ENCODE measurements around the gene GAL.

The GAL gene

DNA sequence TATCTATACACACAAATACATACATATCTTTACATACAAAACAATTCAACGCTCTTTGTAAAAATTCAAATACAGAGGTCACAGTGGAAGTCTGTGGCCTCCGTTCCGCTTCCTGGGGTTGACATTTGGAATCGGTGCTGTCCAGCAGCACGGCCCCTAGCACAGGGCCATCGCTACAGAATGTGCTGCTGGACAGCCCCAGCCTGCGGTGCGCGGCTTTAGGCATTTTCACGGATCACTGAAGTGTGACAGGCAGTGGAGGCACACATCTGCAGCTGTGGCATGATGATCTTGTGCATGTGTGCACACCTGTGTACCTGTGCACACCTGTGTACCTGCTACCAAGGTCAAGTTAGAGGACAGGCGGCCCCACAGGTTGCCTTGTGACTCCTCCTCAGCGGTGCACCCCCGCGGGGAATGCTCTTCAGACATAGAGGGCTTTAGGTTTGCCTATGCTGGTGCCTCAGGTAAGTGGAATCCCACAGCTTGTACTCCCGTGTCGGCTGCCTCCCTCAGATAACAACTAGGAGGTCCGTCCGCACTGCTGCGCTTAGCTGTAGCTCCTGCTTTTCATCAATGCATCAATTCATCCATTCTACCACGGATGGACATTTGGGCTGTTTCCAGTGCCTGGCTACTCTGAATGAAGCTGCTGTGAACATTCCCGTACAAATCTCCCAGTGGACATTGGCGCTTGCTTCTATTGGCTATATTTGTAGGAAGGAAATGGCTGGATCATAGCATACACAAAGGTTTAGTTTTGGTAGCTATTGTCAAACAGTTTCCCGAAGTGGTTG is 29.9 kb downstream of the GAL start:
- no peak for DNase-seq

DNA sequence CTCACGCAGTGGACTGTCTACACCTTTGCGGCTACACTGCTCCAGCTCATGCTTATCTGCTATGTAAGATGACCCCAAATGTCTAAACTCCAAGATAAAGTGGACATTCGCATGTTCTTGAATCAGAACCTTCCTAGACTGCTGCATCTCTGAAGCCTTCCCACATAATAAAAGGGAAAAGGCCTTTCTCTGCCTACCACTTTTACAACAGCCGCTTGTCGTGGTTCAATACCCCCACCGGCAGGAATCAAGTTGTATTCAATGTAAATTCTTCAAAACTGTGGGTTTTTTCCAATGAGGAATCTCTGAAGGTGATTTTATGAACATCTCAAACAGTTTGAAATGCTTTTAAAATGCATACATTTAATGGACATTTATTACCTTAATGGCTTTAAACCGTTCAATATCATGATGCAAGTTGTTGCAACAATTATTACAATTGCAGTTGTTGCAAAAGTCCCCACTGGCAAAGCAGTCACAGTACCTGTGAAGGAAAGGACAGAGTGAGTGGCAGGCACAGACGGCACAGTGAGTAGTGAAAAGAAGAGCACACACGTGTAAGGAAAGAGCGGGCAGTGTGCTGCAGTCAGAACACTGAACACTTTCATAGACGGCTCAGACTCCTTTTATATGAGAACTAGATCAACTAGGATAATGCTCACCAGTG is 31.2 kb downstream of the GAL start:
- DNase-seq = no peak

DNA sequence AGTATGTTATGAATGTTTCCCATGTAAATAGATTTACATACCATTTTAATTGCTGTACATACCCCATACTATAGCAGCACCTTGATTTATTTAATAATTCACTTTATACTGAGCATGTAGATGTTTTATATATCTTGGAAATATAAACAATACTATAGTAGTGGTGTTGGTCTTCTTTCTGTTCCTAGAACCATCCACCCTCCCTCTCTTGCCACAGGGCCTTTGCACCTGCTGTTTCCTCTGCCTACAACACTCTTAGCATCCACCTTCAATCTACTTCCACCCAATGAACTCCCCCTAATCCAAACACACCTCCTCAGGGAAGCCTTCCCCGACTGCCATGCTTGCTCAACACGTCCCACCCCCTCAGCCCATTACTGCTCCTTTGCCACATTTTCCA is 36.7 kb downstream of the GAL start:
- no peak for DNase-seq

DNA sequence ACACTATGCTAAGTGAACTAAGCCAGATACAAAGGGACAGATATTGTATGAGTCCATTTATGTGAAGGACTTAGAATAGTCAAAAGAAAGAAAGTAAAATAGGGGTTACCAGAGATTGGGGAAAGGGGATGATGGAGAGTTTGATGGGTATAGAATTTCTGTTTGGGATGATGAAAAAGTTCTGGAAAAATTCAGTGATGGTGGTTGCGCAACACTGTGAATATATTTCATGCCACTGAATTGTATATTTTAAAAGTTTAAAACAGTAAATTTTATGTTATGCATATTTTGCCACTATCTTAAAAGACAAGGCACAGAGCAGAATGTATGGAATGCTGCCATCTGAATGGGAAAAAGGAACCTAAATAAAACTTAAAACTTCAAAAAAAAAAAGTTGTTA is 37.8 kb downstream of the GAL start:
- no peak for DNase-seq

DNA sequence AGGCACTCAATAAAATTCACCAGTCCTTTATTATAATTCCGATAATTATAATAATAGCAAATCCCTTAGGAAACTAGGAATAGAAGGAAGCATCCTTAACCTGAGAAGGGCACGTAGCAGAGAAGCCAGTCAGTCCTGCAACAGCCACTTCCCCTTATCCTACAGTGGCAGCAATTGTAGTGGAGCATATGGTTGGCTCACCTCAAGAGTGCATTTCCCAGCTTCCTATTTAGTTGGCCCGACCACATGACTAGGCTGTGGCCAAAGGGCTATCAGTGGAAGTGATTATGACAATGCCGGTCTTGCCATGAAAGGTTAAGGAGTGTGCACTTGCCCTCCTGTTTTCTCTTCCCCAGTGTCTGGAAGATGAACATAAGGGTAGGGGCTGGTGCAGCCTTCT is 39.9 kb downstream of the GAL start:
- DNase-seq = no peak

DNA sequence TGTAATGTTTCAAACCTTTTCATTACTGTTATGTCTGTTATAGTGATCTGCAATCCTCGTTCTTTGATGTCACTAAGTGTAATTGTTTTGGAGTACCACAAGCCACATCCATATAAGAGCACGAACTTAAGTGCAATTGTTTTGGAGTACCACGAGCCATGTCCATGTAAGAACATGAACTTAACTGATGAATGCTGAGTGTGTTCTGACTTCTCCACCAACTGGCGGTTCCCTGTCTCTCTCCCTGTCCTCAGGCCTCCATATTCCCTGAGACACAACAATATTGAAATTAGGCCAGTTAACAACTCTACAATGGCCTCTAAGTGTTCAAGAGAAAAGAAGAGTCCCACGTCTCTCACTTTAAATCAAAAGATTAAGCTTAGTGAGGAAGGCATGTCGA is 43.4 kb downstream of the GAL start:
- DNase-seq = no peak

DNA sequence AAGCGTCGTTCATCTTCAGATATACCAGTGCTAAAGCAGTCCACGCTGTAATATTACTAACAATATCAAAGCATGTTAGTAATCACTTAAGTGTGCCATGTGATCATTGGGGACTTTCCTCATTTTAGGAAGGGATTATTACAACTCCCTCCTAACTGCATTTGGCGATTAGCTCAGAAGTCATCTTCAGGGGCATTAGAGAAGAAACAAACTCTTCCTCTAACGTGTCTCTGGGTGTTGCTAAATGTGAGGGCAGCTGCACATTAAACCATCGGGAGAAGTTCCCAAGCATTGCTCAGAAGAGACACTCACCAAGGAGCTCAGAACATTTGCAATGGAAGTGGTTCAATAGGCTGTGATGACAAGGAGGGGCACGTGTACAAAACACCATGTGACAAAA is 49.8 kb downstream of the GAL start:
- no peak for DNase-seq

DNA sequence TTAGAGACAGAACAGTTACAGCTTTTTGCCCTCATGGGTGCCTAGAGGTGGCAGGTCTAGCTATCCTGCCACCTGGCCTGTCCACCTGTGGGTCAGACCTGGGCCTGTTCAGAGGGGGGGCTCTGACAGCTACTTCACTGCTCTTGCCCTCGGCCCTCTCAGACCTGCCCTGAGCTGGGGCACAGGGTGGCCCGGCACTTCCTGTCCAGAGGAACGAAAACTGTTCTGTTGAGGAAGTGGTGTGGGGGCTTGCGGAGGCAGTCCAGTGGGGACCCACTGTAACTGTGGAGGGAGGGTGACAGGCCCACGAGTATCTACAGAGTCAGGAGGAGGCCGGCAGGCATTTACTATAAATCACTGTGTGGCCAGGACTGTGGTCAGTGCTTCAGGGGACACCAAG is 50.8 kb downstream of the GAL start:
- DNase-seq = no peak

DNA sequence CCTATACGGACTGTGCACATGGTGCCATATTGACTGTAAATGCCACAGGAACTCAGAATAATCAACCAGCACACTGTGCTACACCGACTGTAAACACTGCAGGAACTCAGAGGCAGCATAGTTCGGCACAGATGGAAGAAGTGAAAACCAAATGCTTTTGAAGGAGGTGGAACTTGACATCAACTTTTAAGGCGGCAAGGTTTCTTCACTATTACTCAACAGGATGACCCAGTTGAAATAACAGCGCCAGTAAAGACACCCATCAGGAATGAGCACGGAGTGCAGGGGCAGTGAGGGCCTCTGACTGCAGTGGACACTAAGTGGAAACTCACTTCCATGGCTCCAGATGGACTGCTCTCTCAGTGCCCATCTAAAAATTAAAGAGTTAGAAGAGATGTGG is 51.3 kb downstream of the GAL start:
- no peak for DNase-seq

Measured in EL (cell line).